Measurements from ENCODE around the gene CDHR3. TPM values are rescaled to one million over a fixed set of nuclear protein-coding genes. Genes with fewer than 3 reads are reported as not detected.

CDHR3 gene
- total and polyA plus RNA-seq, 4 donors = 10.5 to 80.3 (median 36.0) TPM

DNA sequence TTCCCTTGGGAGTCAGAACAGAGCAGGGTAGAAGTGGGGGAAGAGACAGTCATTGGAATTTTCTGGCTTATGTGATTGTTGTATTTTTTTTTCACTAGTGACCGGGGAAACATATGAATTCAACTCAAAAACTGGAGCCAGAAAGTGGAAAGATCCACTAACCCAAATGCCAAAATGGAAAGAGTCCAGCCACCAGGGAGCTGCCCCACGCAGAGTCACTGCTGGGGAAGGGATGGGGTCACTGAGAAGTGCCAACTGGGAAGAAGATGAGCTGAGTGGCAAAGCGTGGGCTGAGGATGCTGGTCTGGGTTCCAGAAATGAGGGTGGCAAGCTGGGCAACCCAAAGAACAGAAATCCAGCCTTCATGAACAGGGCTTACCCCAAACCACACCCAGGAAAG is 69.2 kb downstream of the CDHR3 start:
- 89 to 91% methylated on average over 3 of the region's 3 CpGs for WGBS, 2 donors
- no peaks in the 10 kb centered on the region for H3K27me3 ChIP-seq (ENCODE audit: control insufficient read depth in 3 of 3, insufficient read depth in 3 of 3, low read length in 2 of 3)
- H3K4me3 ChIP-seq = no peak overlapping the region
- peaks cover 0 to 17% (median 0%) of the 10 kb centered on the region in 5 donors for H3K4me1 ChIP-seq (ENCODE audit: control insufficient read depth in 5 of 5, insufficient read depth in 5 of 5, low read length in 5 of 5)
- H3K9me3 ChIP-seq (ENCODE audit: control insufficient read depth in 4 of 4, insufficient read depth in 3 of 4, low read length in 3 of 4) = peaks cover 0 to 4% (median 0%) of the 10 kb centered on the region in 4 donors
- H3K36me3 ChIP-seq (ENCODE audit: control insufficient read depth in 4 of 4, insufficient read depth in 4 of 4, low read length in 4 of 4) = no peaks in the 10 kb centered on the region
- no peak overlapping the region for H3K27ac ChIP-seq (ENCODE audit: low read depth in 1 of 2, low read length in 1 of 2)
- H3K9ac ChIP-seq (ENCODE audit: insufficient read depth in 1 of 2, low read length in 2 of 2) = no peak overlapping the region
- DNase-seq (no peak), ATAC-seq (ENCODE audit: insufficient read depth, low FRiP score) (no peak)
- TF ChIP-seq, protein P1, sequence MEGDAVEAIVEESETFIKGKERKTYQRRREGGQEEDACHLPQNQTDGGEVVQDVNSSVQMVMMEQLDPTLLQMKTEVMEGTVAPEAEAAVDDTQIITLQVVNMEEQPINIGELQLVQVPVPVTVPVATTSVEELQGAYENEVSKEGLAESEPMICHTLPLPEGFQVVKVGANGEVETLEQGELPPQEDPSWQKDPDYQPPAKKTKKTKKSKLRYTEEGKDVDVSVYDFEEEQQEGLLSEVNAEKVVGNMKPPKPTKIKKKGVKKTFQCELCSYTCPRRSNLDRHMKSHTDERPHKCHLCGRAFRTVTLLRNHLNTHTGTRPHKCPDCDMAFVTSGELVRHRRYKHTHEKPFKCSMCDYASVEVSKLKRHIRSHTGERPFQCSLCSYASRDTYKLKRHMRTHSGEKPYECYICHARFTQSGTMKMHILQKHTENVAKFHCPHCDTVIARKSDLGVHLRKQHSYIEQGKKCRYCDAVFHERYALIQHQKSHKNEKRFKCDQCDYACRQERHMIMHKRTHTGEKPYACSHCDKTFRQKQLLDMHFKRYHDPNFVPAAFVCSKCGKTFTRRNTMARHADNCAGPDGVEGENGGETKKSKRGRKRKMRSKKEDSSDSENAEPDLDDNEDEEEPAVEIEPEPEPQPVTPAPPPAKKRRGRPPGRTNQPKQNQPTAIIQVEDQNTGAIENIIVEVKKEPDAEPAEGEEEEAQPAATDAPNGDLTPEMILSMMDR (IDR thresholded peaks at IDR 0.05; ENCODE audit: control extremely low read depth, extremely low read depth) = no peak

GRCh38 chr7:106033735-106034134 is 70.7 kb downstream of the CDHR3 start:
- Histone ChIP-seq H3K36me3 (ENCODE audit: control insufficient read depth in 4 of 4, insufficient read depth in 4 of 4, low read length in 4 of 4) (no peaks in the 10 kb centered on the region), H3K9me3 (ENCODE audit: control insufficient read depth in 4 of 4, insufficient read depth in 3 of 4, low read length in 3 of 4) (peaks cover 0 to 4% (median 0%) of the 10 kb centered on the region in 4 donors), H3K9ac (ENCODE audit: insufficient read depth in 1 of 2, low read length in 2 of 2) (no peak overlapping the region), H3K27me3 (ENCODE audit: control insufficient read depth in 3 of 3, insufficient read depth in 3 of 3, low read length in 2 of 3) (no peaks in the 10 kb centered on the region), H3K4me1 (ENCODE audit: control insufficient read depth in 5 of 5, insufficient read depth in 5 of 5, low read length in 5 of 5) (peaks cover 0 to 18% (median 0%) of the 10 kb centered on the region in 5 donors), H3K4me3 (no peak overlapping the region), H3K27ac (ENCODE audit: low read depth in 1 of 2, low read length in 1 of 2) (no peak overlapping the region)
- ATAC-seq (ENCODE audit: insufficient read depth, low FRiP score) (no peak), DNase-seq (no peak)
- TF ChIP-seq, protein P1 (IDR thresholded peaks at IDR 0.05; ENCODE audit: control extremely low read depth, extremely low read depth) = no peak

DNA sequence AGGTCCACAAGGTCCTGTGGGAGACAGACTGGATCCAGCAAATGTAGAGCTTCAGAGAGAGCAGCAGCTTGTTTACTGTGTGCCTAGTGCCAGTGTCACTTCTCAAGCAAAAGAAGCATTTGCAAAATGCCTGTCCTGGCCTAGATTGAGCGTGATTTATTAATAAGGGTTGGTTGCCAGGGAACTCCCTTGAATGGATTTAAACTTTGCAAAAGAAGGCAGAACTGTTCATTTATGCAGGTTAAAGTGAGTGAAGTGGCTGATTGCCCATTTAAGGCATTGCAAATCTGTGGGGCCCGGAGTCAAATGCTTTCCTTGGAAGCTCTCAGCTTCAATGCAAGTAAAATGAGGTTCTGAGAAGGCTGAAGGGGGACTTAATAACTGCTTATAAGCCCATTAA is 71.3 kb downstream of the CDHR3 start:
- 90 to 95% methylated on average over 2 of the region's 2 CpGs for WGBS, 2 donors
- Histone ChIP-seq H3K4me1 (ENCODE audit: control insufficient read depth in 5 of 5, insufficient read depth in 5 of 5, low read length in 5 of 5) (peaks cover 0 to 25% (median 1%) of the 10 kb centered on the region in 5 donors), H3K4me3 (no peak overlapping the region), H3K9ac (ENCODE audit: insufficient read depth in 1 of 2, low read length in 2 of 2) (no peak overlapping the region), H3K36me3 (ENCODE audit: control insufficient read depth in 4 of 4, insufficient read depth in 4 of 4, low read length in 4 of 4) (no peaks in the 10 kb centered on the region), H3K27ac (ENCODE audit: low read depth in 1 of 2, low read length in 1 of 2) (no peak overlapping the region), H3K27me3 (ENCODE audit: control insufficient read depth in 3 of 3, insufficient read depth in 3 of 3, low read length in 2 of 3) (no peaks in the 10 kb centered on the region), H3K9me3 (ENCODE audit: control insufficient read depth in 4 of 4, insufficient read depth in 3 of 4, low read length in 3 of 4) (peaks cover 0 to 4% (median 0%) of the 10 kb centered on the region in 4 donors)
- TF ChIP-seq, protein P1 (IDR thresholded peaks at IDR 0.05; ENCODE audit: control extremely low read depth, extremely low read depth) = no peak
- DNase-seq = no peak
- no peak for ATAC-seq (ENCODE audit: insufficient read depth, low FRiP score)

DNA sequence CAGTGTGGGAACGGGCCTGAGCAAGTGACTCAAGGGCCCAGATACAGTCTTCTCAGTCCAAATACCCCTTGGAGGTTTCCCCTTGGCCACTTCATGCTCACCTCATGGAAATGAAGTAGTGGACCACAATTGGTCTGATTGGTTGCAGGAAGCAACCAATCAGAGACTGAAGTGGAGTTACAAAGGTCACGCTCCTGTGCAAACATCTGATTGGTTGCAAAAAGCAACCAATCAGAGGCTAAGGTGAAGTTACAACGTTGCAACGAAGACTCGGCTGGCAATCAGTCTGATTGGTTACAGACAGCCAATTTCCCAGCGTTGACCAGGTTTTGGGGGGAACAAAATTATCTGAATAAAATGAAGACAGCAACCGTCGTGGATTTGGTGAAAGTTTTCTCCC is 72.5 kb downstream of the CDHR3 start:
- ATAC-seq (ENCODE audit: insufficient read depth, low FRiP score) (no peak), DNase-seq (no peak)
- H3K36me3 ChIP-seq (ENCODE audit: control insufficient read depth in 4 of 4, insufficient read depth in 4 of 4, low read length in 4 of 4) = no peaks in the 10 kb centered on the region
- H3K27ac ChIP-seq (ENCODE audit: low read depth in 1 of 2, low read length in 1 of 2) = no peak overlapping the region
- H3K9me3 ChIP-seq (ENCODE audit: control insufficient read depth in 4 of 4, insufficient read depth in 3 of 4, low read length in 3 of 4) = peaks cover 0 to 4% (median 0%) of the 10 kb centered on the region in 4 donors
- no peaks in the 10 kb centered on the region for H3K27me3 ChIP-seq (ENCODE audit: control insufficient read depth in 3 of 3, insufficient read depth in 3 of 3, low read length in 2 of 3)
- no peak overlapping the region for H3K9ac ChIP-seq (ENCODE audit: insufficient read depth in 1 of 2, low read length in 2 of 2)
- 92 to 96% methylated on average over 8 of the region's 8 CpGs for WGBS, 2 donors
- peaks cover 0 to 28% (median 3%) of the 10 kb centered on the region in 5 donors for H3K4me1 ChIP-seq (ENCODE audit: control insufficient read depth in 5 of 5, insufficient read depth in 5 of 5, low read length in 5 of 5)
- TF ChIP-seq, protein P1 (IDR thresholded peaks at IDR 0.05; ENCODE audit: control extremely low read depth, extremely low read depth) = no peak
- no peak overlapping the region for H3K4me3 ChIP-seq
